SK-MEL-5 (cell line): ENCODE measurements around the gene ANO9. TPM values are rescaled to one million over a fixed set of nuclear protein-coding genes. Genes with fewer than 3 reads are reported as not detected.
"Not testable (repeated sequence)": the region's sequence is repeated elsewhere in the genome, so short reads cannot be mapped to it uniquely, and the experiment has no call there.

Experiments used
- DNase-seq: peaks from one replicate; pipeline ENCODE4 v3.0.0-alpha.2; 2016; ENCODE audit warnings: low read depth, low spot score
- in situ Hi-C: cut with HindIII; loops from 2 replicates; pipeline ENCODE4 v1.10.0; 2016; ENCODE audit warnings: low sequenced_read_pairs, high pct_unique_total_duplicates, low pct_unique_long_range_greater_than_20kb
- total RNA-seq: library from RNA; depleted of rRNA; stranded (reverse); fragments of >200 nt; shearing (Covaris generic); gene quantifications from 2 replicates; pipeline ENCODE4 v1.2.3, GENCODE V29; 2014

Gene ANO9
- total RNA-seq, 1 experiment from 2014 or later = not detected

GRCh38 chr11:400241-400689, 41.5 kb downstream of the ANO9 start:
- DNase-seq = no peak
- in situ Hi-C loops = no loop called here

GRCh38 chr11:399731-400211, 42.0 kb downstream of the ANO9 start:
- DNase-seq = no peak
- in situ Hi-C loops = no loop called here

- in situ Hi-C loops = no loop called here
- no peak for DNase-seq
Observed at GRCh38 chr11:398826-399225, 43.0 kb downstream of the ANO9 start.

GRCh38 chr11:396948-397548, 44.8 kb downstream of the ANO9 start:
- in situ Hi-C loops = no loop called here
- peak; percentile 44 for DNase-seq

GRCh38 chr11:396511-396947, 45.3 kb downstream of the ANO9 start:
- in situ Hi-C loops = no loop called here
- DNase-seq = no peak

GRCh38 chr11:395866-396265, 45.9 kb downstream of the ANO9 start:
- in situ Hi-C loops = no loop called here
- DNase-seq = no peak

GRCh38 chr11:394858-395655, 46.8 kb downstream of the ANO9 start:
- in situ Hi-C loops = no loop called here
- no peak for DNase-seq

- DNase-seq = no peak
- in situ Hi-C loops = no loop called here
Observed at GRCh38 chr11:394034-394857, 47.6 kb downstream of the ANO9 start, which contains the start of gene PKP3. PKP3 (plus strand) TSS chr11:394209; CDS start chr11:394293, 84 bp downstream.

GRCh38 chr11:393219-394033, 48.4 kb downstream of the ANO9 start:
- in situ Hi-C loops = no loop called here
- no peak for DNase-seq

GRCh38 chr11:392102-392777, 49.6 kb downstream of the ANO9 start:
- DNase-seq = no peak
- in situ Hi-C loops = no loop called here

- DNase-seq = no peak
- in situ Hi-C loops = no loop called here
Observed at GRCh38 chr11:391117-392017, 50.4 kb downstream of the ANO9 start.

- no peak for DNase-seq
- in situ Hi-C loops = no loop called here
Observed at GRCh38 chr11:390175-390574, 51.6 kb downstream of the ANO9 start.

- DNase-seq, in situ Hi-C loops: not testable (repeated sequence)
Observed at GRCh38 chr11:389369-389768, 52.4 kb downstream of the ANO9 start.

- in situ Hi-C loops = no loop called here
- no peak for DNase-seq
Observed at GRCh38 chr11:387193-387793, 54.5 kb downstream of the ANO9 start.

GRCh38 chr11:386483-386882, 55.3 kb downstream of the ANO9 start:
- DNase-seq = no peak
- in situ Hi-C loops = no loop called here
